Amniotic stem cell (primary cell): ENCODE measurements around the gene TWF2.

Source experiments
- DNase-seq: peaks from one replicate; lab custom pipeline; 2025; lab: John Stamatoyannopoulos, UW

The TWF2 gene

GRCh38 chr3:52181543-52181942 lies 57.4 kb downstream of the TWF2 start:
- DNase-seq: no peak
